HL-60 (cell line): ENCODE measurements around the gene PDE8A.

ENCODE experiments used
- DNase-seq, 2 experiments: peaks; one replicate each; pipeline ENCODE4 v3.0.0-alpha.2; 2010 to 2020; ENCODE audit warnings: low read depth in 1 of 2, low spot score in 1 of 2
- H3K27ac ChIP-seq: fragments of 250-450 bp; sonication (Bioruptor Pico); replicated peaks from 2 replicates; pipeline ENCODE4 v1.5.1; 2020; ENCODE audit warnings: mild to moderate bottlenecking, moderate library complexity
- H3K27me3 ChIP-seq: fragments of 250-450 bp; sonication (Bioruptor Pico); 2 replicates; pipeline ENCODE4 v1.5.1; 2021; ENCODE audit warnings: mild to moderate bottlenecking, moderate library complexity; ENCODE audit not compliant: insufficient read depth, poor library complexity, severe bottlenecking
- H3K4me3 ChIP-seq: replicated peaks from 2 replicates; pipeline ENCODE4 v1.5.1; 2011; ENCODE audit warnings: mild to moderate bottlenecking, control low read depth, low read length; ENCODE audit not compliant: insufficient read depth
- GABPA ChIP-seq: IDR thresholded peaks from 2 replicates; pipeline ENCODE4 v1.6.1; 2012; ENCODE audit warnings: low read depth
- POLR2AphosphoS5 ChIP-seq: IDR thresholded peaks from 2 replicates; pipeline ENCODE4 v1.6.1; 2012; ENCODE audit warnings: low read depth
- SPI1 ChIP-seq: IDR thresholded peaks from 2 replicates; pipeline ENCODE4 v1.6.1; 2012; ENCODE audit warnings: low read depth, mild to moderate bottlenecking, borderline replicate concordance
- TF ChIP-seq, protein P1 (sequence below): IDR thresholded peaks from 2 replicates; pipeline ENCODE4 v1.6.1; 2012; ENCODE audit warnings: low read depth; ENCODE audit not compliant: insufficient replicate concordance
- TF ChIP-seq, protein P2 (sequence below): IDR thresholded peaks from one replicate; pipeline ENCODE4 v1.5.1; 2011; ENCODE audit warnings: low read length, control low read depth, inconsistent platforms; ENCODE audit not compliant: insufficient read depth

Gene PDE8A

DNA sequence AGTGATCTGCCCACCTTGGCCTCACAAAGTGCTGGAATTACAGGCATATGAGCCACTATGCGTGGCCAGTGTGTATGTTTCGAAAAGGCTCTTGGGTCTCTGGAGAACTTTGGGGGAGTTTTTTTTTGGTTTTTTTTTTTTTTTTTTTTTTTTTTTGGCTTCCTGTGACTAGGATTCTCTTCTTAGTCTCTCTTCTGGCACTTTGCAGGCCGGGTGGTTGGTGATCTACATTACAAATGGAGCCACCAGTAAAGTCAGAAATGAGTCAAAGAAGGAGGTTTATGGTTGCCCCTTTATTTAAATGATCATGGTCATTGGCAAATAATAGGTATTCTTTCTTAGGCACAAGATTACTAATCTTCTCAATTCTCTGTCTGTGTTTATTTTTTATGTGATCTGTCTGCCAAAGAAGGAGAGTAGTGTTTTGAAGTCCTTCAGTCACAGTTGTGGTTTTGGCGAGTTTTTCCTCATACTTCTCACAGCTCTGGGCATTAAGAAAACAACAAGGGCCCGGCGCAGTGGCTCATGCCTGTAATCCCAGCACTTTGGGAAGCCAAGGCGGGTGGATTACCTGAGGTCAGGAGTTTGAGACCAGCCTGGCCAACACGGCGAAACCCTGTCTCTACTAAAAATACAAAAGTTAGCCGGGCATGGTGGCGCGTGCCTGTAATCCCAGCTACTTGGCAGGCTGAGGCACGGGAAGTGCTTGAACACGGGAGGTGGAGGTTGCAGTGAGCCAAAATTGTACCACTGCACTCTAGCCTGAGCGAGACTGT lies 38.3 kb downstream of the PDE8A start:
- no peak overlapping the region for H3K27ac ChIP-seq
- no peak overlapping the region for H3K4me3 ChIP-seq
- H3K27me3 ChIP-seq: no peaks in the 10 kb centered on the region
- TF ChIP-seq, protein P1, sequence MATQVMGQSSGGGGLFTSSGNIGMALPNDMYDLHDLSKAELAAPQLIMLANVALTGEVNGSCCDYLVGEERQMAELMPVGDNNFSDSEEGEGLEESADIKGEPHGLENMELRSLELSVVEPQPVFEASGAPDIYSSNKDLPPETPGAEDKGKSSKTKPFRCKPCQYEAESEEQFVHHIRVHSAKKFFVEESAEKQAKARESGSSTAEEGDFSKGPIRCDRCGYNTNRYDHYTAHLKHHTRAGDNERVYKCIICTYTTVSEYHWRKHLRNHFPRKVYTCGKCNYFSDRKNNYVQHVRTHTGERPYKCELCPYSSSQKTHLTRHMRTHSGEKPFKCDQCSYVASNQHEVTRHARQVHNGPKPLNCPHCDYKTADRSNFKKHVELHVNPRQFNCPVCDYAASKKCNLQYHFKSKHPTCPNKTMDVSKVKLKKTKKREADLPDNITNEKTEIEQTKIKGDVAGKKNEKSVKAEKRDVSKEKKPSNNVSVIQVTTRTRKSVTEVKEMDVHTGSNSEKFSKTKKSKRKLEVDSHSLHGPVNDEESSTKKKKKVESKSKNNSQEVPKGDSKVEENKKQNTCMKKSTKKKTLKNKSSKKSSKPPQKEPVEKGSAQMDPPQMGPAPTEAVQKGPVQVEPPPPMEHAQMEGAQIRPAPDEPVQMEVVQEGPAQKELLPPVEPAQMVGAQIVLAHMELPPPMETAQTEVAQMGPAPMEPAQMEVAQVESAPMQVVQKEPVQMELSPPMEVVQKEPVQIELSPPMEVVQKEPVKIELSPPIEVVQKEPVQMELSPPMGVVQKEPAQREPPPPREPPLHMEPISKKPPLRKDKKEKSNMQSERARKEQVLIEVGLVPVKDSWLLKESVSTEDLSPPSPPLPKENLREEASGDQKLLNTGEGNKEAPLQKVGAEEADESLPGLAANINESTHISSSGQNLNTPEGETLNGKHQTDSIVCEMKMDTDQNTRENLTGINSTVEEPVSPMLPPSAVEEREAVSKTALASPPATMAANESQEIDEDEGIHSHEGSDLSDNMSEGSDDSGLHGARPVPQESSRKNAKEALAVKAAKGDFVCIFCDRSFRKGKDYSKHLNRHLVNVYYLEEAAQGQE: no peak
- TF ChIP-seq GABPA: no peak
- TF ChIP-seq SPI1: no peak
- TF ChIP-seq, protein P2, sequence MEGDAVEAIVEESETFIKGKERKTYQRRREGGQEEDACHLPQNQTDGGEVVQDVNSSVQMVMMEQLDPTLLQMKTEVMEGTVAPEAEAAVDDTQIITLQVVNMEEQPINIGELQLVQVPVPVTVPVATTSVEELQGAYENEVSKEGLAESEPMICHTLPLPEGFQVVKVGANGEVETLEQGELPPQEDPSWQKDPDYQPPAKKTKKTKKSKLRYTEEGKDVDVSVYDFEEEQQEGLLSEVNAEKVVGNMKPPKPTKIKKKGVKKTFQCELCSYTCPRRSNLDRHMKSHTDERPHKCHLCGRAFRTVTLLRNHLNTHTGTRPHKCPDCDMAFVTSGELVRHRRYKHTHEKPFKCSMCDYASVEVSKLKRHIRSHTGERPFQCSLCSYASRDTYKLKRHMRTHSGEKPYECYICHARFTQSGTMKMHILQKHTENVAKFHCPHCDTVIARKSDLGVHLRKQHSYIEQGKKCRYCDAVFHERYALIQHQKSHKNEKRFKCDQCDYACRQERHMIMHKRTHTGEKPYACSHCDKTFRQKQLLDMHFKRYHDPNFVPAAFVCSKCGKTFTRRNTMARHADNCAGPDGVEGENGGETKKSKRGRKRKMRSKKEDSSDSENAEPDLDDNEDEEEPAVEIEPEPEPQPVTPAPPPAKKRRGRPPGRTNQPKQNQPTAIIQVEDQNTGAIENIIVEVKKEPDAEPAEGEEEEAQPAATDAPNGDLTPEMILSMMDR: no peak
- no peak for TF ChIP-seq POLR2AphosphoS5
- no peak for DNase-seq

DNA sequence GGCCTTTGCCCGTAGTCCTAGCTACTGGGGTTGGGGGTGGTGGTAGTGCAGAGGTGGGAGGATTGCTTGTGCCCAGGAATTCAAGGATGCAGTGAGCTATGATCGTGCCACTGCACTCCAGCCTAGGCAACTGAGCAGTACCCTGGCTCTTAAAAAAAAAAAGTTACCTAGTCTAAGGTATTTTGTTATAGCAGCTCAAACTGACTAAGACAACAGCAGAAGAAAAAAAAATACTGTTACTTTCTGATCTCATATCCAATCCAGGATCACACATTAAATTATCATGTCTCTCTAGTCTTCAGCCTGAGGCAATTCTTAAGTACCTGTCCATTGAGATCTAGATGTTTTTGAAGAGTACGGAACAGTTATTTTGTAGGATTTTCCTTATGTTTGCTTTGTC lies 39.8 kb downstream of the PDE8A start:
- Histone ChIP-seq H3K27me3 (no peaks in the 10 kb centered on the region), H3K27ac (no peak overlapping the region), H3K4me3 (no peak overlapping the region)
- TF ChIP-seq, protein P1: no peak
- TF ChIP-seq POLR2AphosphoS5 (no peak), SPI1 (no peak), GABPA (no peak)
- TF ChIP-seq, protein P2: no peak
- no peak for DNase-seq

DNA sequence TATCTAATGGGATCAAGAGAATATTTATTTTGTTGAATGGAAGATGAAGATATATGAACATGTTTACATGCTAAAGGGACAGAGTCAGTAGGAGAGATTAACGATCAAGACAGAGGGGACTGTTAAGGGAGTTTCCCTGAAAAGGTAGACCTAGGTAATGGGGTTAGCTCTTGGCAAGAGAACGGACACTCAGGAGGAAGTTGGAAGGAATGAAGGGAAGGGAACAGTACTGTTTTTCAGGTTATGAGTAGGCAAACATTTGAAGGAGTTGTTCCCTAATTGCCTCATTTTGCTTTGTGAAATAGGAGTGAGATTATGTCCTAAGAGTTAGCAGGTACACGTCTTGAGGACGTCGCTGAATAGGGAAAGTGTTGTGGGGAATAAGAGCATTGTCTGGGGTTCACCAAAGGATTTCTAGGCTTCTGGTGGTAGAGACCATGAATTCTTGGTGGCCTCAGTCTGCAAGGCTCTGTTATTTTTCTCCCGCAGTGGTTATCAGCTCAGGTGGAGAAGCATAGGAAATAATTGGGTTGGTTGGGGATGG lies 41.3 kb downstream of the PDE8A start:
- no peak for DNase-seq
- no peaks in the 10 kb centered on the region for H3K27me3 ChIP-seq
- TF ChIP-seq SPI1 (no peak), POLR2AphosphoS5 (no peak), GABPA (no peak)
- TF ChIP-seq, protein P2: no peak
- TF ChIP-seq, protein P1: no peak
- H3K4me3 ChIP-seq: no peak overlapping the region
- H3K27ac ChIP-seq: no peak overlapping the region
